ENCODE data around the gene BTBD17.
A peak's percentile ranks its signal among the peaks of the same experiment; 100 is the strongest.

The BTBD17 gene

GRCh38 chr17:74356646-74357465, 4.8 kb downstream of the BTBD17 start:
- Histone ChIP-seq H3K27ac (ENCODE audit: low read depth, low read length) (no peak overlapping the region), H3K4me3 (ENCODE audit: low read depth, low read length) (peak overlapping the region; percentile 55), H3K36me3 (ENCODE audit: control insufficient read depth, insufficient read depth, low read length) (no peaks in the 10 kb centered on the region), H3K9me3 (ENCODE audit: control insufficient read depth, insufficient read depth, low read length) (no peaks in the 10 kb centered on the region), H3K27me3 (ENCODE audit: control insufficient read depth, insufficient read depth, low read length) (peaks cover 67% of the 10 kb centered on the region), H3K4me1 (ENCODE audit: control insufficient read depth, insufficient read depth, low read length) (peaks cover 3% of the 10 kb centered on the region), H3K9ac (ENCODE audit: low read depth, low read length) (no peak overlapping the region)

- Histone ChIP-seq H3K9ac (ENCODE audit: low read depth, low read length) (no peak overlapping the region), H3K4me1 (ENCODE audit: control insufficient read depth, insufficient read depth, low read length) (no peaks in the 10 kb centered on the region; the same call in 1 of the 2 replicates), H3K9me3 (ENCODE audit: control insufficient read depth, insufficient read depth, low read length) (no peaks in the 10 kb centered on the region), H3K27me3 (ENCODE audit: control insufficient read depth, insufficient read depth, low read length) (peaks cover 84% of the 10 kb centered on the region), H3K27ac (ENCODE audit: low read depth, low read length) (no peak overlapping the region), H3K4me3 (ENCODE audit: low read depth, low read length) (no peak overlapping the region), H3K36me3 (ENCODE audit: control insufficient read depth, insufficient read depth, low read length) (no peaks in the 10 kb centered on the region)
Observed at GRCh38 chr17:74355065-74355464, 6.6 kb downstream of the BTBD17 start.

- no peak overlapping the region for H3K27ac ChIP-seq (ENCODE audit: low read depth, low read length)
- no peaks in the 10 kb centered on the region for H3K9me3 ChIP-seq (ENCODE audit: control insufficient read depth, insufficient read depth, low read length)
- no peak overlapping the region for H3K4me3 ChIP-seq (ENCODE audit: low read depth, low read length)
- peaks cover 84% of the 10 kb centered on the region for H3K27me3 ChIP-seq (ENCODE audit: control insufficient read depth, insufficient read depth, low read length)
- H3K4me1 ChIP-seq (ENCODE audit: control insufficient read depth, insufficient read depth, low read length): no peaks in the 10 kb centered on the region; the same call in 1 of the 2 replicates
- no peaks in the 10 kb centered on the region for H3K36me3 ChIP-seq (ENCODE audit: control insufficient read depth, insufficient read depth, low read length)
- no peak overlapping the region for H3K9ac ChIP-seq (ENCODE audit: low read depth, low read length)
Observed at GRCh38 chr17:74354561-74354960, 7.1 kb downstream of the BTBD17 start.

GRCh38 chr17:74354123-74354522, 7.5 kb downstream of the BTBD17 start:
- Histone ChIP-seq H3K4me1 (ENCODE audit: control insufficient read depth, insufficient read depth, low read length) (no peaks in the 10 kb centered on the region; the same call in 1 of the 2 replicates), H3K27ac (ENCODE audit: low read depth, low read length) (no peak overlapping the region), H3K36me3 (ENCODE audit: control insufficient read depth, insufficient read depth, low read length) (no peaks in the 10 kb centered on the region), H3K9me3 (ENCODE audit: control insufficient read depth, insufficient read depth, low read length) (no peaks in the 10 kb centered on the region), H3K9ac (ENCODE audit: low read depth, low read length) (no peak overlapping the region), H3K27me3 (ENCODE audit: control insufficient read depth, insufficient read depth, low read length) (peaks cover 84% of the 10 kb centered on the region), H3K4me3 (ENCODE audit: low read depth, low read length) (no peak overlapping the region)

- Histone ChIP-seq H3K4me1 (ENCODE audit: control insufficient read depth, insufficient read depth, low read length) (no peaks in the 10 kb centered on the region; the same call in 1 of the 2 replicates), H3K27ac (ENCODE audit: low read depth, low read length) (no peak overlapping the region), H3K9ac (ENCODE audit: low read depth, low read length) (no peak overlapping the region), H3K36me3 (ENCODE audit: control insufficient read depth, insufficient read depth, low read length) (no peaks in the 10 kb centered on the region), H3K4me3 (ENCODE audit: low read depth, low read length) (no peak overlapping the region), H3K9me3 (ENCODE audit: control insufficient read depth, insufficient read depth, low read length) (no peaks in the 10 kb centered on the region), H3K27me3 (ENCODE audit: control insufficient read depth, insufficient read depth, low read length) (peaks cover 84% of the 10 kb centered on the region)
Observed at GRCh38 chr17:74353446-74354060, 8.1 kb downstream of the BTBD17 start.

GRCh38 chr17:74351552-74352210, 10.0 kb downstream of the BTBD17 start:
- H3K9me3 ChIP-seq (ENCODE audit: control insufficient read depth, insufficient read depth, low read length): no peaks in the 10 kb centered on the region
- no peak overlapping the region for H3K9ac ChIP-seq (ENCODE audit: low read depth, low read length)
- peak overlapping the region; percentile 43; the same call in 1 of the 2 replicates for H3K4me3 ChIP-seq (ENCODE audit: low read depth, low read length)
- H3K36me3 ChIP-seq (ENCODE audit: control insufficient read depth, insufficient read depth, low read length): no peaks in the 10 kb centered on the region
- peaks cover 65% of the 10 kb centered on the region for H3K27me3 ChIP-seq (ENCODE audit: control insufficient read depth, insufficient read depth, low read length)
- H3K27ac ChIP-seq (ENCODE audit: low read depth, low read length): no peak overlapping the region
- H3K4me1 ChIP-seq (ENCODE audit: control insufficient read depth, insufficient read depth, low read length): no peaks in the 10 kb centered on the region; the same call in 1 of the 2 replicates

- H3K9me3 ChIP-seq (ENCODE audit: control insufficient read depth, insufficient read depth, low read length): no peaks in the 10 kb centered on the region
- H3K9ac ChIP-seq (ENCODE audit: low read depth, low read length): no peak overlapping the region
- H3K4me1 ChIP-seq (ENCODE audit: control insufficient read depth, insufficient read depth, low read length): no peaks in the 10 kb centered on the region
- H3K27ac ChIP-seq (ENCODE audit: low read depth, low read length): no peak overlapping the region
- H3K4me3 ChIP-seq (ENCODE audit: low read depth, low read length): no peak overlapping the region
- H3K36me3 ChIP-seq (ENCODE audit: control insufficient read depth, insufficient read depth, low read length): no peaks in the 10 kb centered on the region
- H3K27me3 ChIP-seq (ENCODE audit: control insufficient read depth, insufficient read depth, low read length): peaks cover 53% of the 10 kb centered on the region
Observed at GRCh38 chr17:74350486-74350885, 11.2 kb downstream of the BTBD17 start.

- no peak overlapping the region for H3K4me3 ChIP-seq (ENCODE audit: low read depth, low read length)
- H3K9me3 ChIP-seq (ENCODE audit: control insufficient read depth, insufficient read depth, low read length): no peaks in the 10 kb centered on the region
- no peak overlapping the region for H3K27ac ChIP-seq (ENCODE audit: low read depth, low read length)
- no peaks in the 10 kb centered on the region for H3K36me3 ChIP-seq (ENCODE audit: control insufficient read depth, insufficient read depth, low read length)
- no peaks in the 10 kb centered on the region for H3K4me1 ChIP-seq (ENCODE audit: control insufficient read depth, insufficient read depth, low read length)
- peaks cover 39% of the 10 kb centered on the region for H3K27me3 ChIP-seq (ENCODE audit: control insufficient read depth, insufficient read depth, low read length)
- H3K9ac ChIP-seq (ENCODE audit: low read depth, low read length): no peak overlapping the region
Observed at GRCh38 chr17:74349120-74349519, 12.5 kb downstream of the BTBD17 start.

- no peaks in the 10 kb centered on the region for H3K4me1 ChIP-seq (ENCODE audit: control insufficient read depth, insufficient read depth, low read length)
- peaks cover 25% of the 10 kb centered on the region for H3K27me3 ChIP-seq (ENCODE audit: control insufficient read depth, insufficient read depth, low read length)
- no peak overlapping the region for H3K9ac ChIP-seq (ENCODE audit: low read depth, low read length)
- no peaks in the 10 kb centered on the region for H3K9me3 ChIP-seq (ENCODE audit: control insufficient read depth, insufficient read depth, low read length)
- H3K27ac ChIP-seq (ENCODE audit: low read depth, low read length): no peak overlapping the region
- H3K4me3 ChIP-seq (ENCODE audit: low read depth, low read length): no peak overlapping the region
- H3K36me3 ChIP-seq (ENCODE audit: control insufficient read depth, insufficient read depth, low read length): no peaks in the 10 kb centered on the region
Observed at GRCh38 chr17:74347646-74348045, 14.0 kb downstream of the BTBD17 start.

GRCh38 chr17:74345433-74346241, 16.0 kb downstream of the BTBD17 start:
- Histone ChIP-seq H3K9ac (ENCODE audit: low read depth, low read length) (no peak overlapping the region), H3K27me3 (ENCODE audit: control insufficient read depth, insufficient read depth, low read length) (peaks cover 5% of the 10 kb centered on the region), H3K4me1 (ENCODE audit: control insufficient read depth, insufficient read depth, low read length) (0 out of 2 replicates have a peak, but pooled peaks cover 5% of the 10 kb centered on the region), H3K36me3 (ENCODE audit: control insufficient read depth, insufficient read depth, low read length) (no peaks in the 10 kb centered on the region), H3K27ac (ENCODE audit: low read depth, low read length) (no peak overlapping the region), H3K4me3 (ENCODE audit: low read depth, low read length) (no peak overlapping the region), H3K9me3 (ENCODE audit: control insufficient read depth, insufficient read depth, low read length) (no peaks in the 10 kb centered on the region)
